Body of pancreas (tissue), 4 donors: ENCODE measurements around the gene PDF. TPM values are rescaled to one million over a fixed set of nuclear protein-coding genes. Genes with fewer than 3 reads are reported as not detected.

Experiments
- ATAC-seq: fragments of 150-250 bp; one replicate; pipeline ENCODE4 v1.9.1; 2016
- DNase-seq, 4 donors: peaks; one replicate each; pipeline ENCODE4 v3.0.0-alpha.2; 2019
- H3K27ac ChIP-seq, 4 donors: fragments of 200-600 bp; sonication (generic); 1 replicate in 3 of 4; 2 replicates in 1 of 4; pipeline versions ENCODE4 v1.5.1 to v1.6.1; 2016 to 2019; ENCODE audit warnings: mild to moderate bottlenecking in 1 of 4, mixed read lengths in 1 of 4, moderate library complexity in 1 of 4
- H3K27me3 ChIP-seq, 2 donors: fragments of 200-600 bp; sonication (generic); one replicate each; pipeline ENCODE4 v1.6.0; 2016; ENCODE audit warnings: mild to moderate bottlenecking in 1 of 2
- H3K36me3 ChIP-seq, 2 donors: fragments of 200-600 bp; sonication (generic); replicated peaks in 1 of 2; 2 replicates each; pipeline ENCODE4 v1.5.1; 2016; ENCODE audit warnings: low read depth in 2 of 2; ENCODE audit not compliant: insufficient read depth in 1 of 2
- H3K4me1 ChIP-seq: fragments of 200-600 bp; sonication (generic); one replicate; pipeline ENCODE4 v1.6.0; 2016
- H3K4me3 ChIP-seq, 2 donors: fragments of 200-600 bp; sonication (generic); 1 replicate in 1 of 2; 2 replicates in 1 of 2; pipeline ENCODE4 v1.5.1; 2016 to 2019
- H3K9me3 ChIP-seq, 3 donors: fragments of 200-600 bp; sonication (generic); 1 replicate in 2 of 3; 2 replicates in 1 of 3; pipeline ENCODE4 v1.5.1; 2016
- CTCF ChIP-seq, 7 experiments: fragments of 450-650 bp in 4 of 7; fragments of 200-600 bp in 3 of 7; sonication (generic) in 3 of 7; IDR thresholded peaks; one replicate each; pipeline ENCODE4 v1.5.1; 2016 to 2019; ENCODE audit warnings: antibody characterized with exemption in 7 of 7
- POLR2A ChIP-seq, 3 donors: fragments of 450-650 bp; IDR thresholded peaks; one replicate each; pipeline ENCODE4 v1.6.1; 2016; ENCODE audit warnings: antibody characterized with exemption in 3 of 3, mild to moderate bottlenecking in 2 of 3
- WGBS, 2 donors: methylation state at CpG; one replicate each; pipeline ENCODE4 v1.1.5; 2017; 5-methylcytosine and 5-hydroxymethylcytosine counted together
- intact Hi-C: fragments of 100-400 bp; cut with DNase I; formaldehyde crosslinking; loops from one replicate; pipeline ENCODE4 v1.15.1; 2023
- total RNA-seq, 2 donors: library from RNA; depleted of rRNA; stranded (reverse); fragments of >200 nt; gene quantifications; one replicate each; pipeline ENCODE4 v1.1.0, GENCODE V29; 2016

Gene PDF
- total RNA-seq, 2 donors from 2014 or later: 38.1 to 45.2 TPM

DNA sequence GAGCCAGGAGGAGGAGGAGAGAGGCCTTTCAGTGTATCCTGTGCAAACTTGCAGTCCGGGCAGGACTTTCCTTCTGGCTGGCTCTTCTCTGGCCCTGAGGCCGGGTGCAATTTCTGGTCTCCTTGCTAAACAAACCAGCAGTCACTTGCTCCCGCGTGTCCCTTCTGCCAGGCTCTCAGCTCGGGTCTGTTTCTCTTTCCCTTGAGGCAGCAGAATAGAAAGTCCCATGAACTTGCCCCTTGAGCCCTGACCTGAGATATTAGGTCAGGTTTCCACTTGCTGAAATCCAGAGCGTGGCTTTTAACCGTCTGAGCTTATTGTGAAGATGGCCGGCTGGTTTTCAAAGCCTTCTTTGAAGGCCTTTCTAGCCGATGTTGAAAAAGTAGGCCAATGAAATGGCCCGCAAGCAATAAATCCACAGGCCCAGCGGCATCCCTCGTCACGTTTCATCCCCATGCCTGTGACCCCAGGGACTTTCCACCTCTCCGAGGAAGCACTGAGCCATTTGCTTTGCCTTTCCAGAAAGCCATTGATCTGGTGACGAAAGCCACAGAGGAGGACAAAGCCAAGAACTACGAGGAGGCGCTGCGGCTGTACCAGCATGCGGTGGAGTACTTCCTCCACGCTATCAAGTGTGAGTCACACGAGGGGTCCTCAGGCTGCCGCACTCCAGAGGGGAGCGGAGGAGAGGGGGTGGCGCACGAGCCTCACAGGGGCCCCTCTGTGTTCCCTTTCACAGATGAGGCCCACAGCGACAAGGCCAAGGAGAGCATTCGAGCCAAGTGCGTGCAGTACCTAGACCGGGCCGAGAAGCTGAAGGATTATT, 14.7 kb downstream of the PDF start:
- intact Hi-C loops: no loop called here
- no peaks in the 10 kb centered on the region for H3K9me3 ChIP-seq
- WGBS, 2 donors: 65 to 69% methylated on average over 24 to 30 of the region's 30 CpGs
- H3K27me3 ChIP-seq: no peaks in the 10 kb centered on the region
- TF ChIP-seq CTCF (IDR thresholded peaks at IDR 0.05): no peak
- peak in 1 of 3 donors; percentile 20 for TF ChIP-seq POLR2A (IDR thresholded peaks at IDR 0.05)
- peak overlapping the region; percentile 74 to 91 (median 84) for H3K27ac ChIP-seq
- no peak overlapping the region for H3K4me3 ChIP-seq
- peaks cover 58% of the 10 kb centered on the region for H3K4me1 ChIP-seq
- DNase-seq (peak in 3 of 4 donors; percentile 44 to 68 (median 62)), ATAC-seq (no peak)
- peaks cover 15 to 18% of the 10 kb centered on the region in 2 donors for H3K36me3 ChIP-seq

GRCh38 chr16:69314534-69314933, 15.9 kb downstream of the PDF start:
- peak overlapping the region in 1 of 4 donors; percentile 88 for H3K27ac ChIP-seq
- no peaks in the 10 kb centered on the region for H3K27me3 ChIP-seq
- peaks cover 4 to 12% of the 10 kb centered on the region in 2 donors for H3K36me3 ChIP-seq
- H3K4me3 ChIP-seq: no peak overlapping the region
- peaks cover 63% of the 10 kb centered on the region for H3K4me1 ChIP-seq
- no peak for ATAC-seq
- H3K9me3 ChIP-seq: no peaks in the 10 kb centered on the region
- TF ChIP-seq POLR2A (IDR thresholded peaks at IDR 0.05): no peak
- TF ChIP-seq CTCF (IDR thresholded peaks at IDR 0.05): no peak
- no peak for DNase-seq
- 41 to 54% methylated on average over 11 of the region's 11 CpGs for WGBS, 2 donors
- intact Hi-C loops: no loop called here

DNA sequence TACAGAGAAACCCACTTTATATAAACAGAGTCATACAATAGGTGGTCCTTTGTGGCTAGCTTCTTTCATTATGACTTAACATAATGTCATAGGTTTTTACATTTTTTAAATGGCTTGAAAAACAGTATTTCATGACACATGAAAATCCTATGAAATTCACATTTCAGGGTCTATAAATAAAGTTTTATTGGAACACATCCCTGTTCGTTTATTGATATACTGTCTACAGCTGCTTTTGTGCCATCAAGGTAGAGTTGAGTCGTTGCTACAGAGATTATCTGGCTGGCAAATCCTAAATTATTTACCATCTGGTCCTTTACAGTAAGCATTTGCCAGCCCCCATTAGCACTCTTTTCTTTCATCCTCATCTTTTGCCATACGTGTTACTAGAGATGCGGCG, 16.9 kb downstream of the PDF start:
- WGBS, 2 donors: 82 to 90% methylated on average over 5 of the region's 5 CpGs
- Histone ChIP-seq H3K36me3 (peaks cover 0 to 3% of the 10 kb centered on the region in 2 donors), H3K9me3 (no peaks in the 10 kb centered on the region), H3K27ac (no peak overlapping the region), H3K4me3 (no peak overlapping the region), H3K4me1 (peaks cover 60% of the 10 kb centered on the region), H3K27me3 (no peaks in the 10 kb centered on the region)
- DNase-seq (no peak), ATAC-seq (no peak)
- no peak for TF ChIP-seq POLR2A (IDR thresholded peaks at IDR 0.05)
- TF ChIP-seq CTCF (IDR thresholded peaks at IDR 0.05): no peak
- intact Hi-C loops: no loop called here

DNA sequence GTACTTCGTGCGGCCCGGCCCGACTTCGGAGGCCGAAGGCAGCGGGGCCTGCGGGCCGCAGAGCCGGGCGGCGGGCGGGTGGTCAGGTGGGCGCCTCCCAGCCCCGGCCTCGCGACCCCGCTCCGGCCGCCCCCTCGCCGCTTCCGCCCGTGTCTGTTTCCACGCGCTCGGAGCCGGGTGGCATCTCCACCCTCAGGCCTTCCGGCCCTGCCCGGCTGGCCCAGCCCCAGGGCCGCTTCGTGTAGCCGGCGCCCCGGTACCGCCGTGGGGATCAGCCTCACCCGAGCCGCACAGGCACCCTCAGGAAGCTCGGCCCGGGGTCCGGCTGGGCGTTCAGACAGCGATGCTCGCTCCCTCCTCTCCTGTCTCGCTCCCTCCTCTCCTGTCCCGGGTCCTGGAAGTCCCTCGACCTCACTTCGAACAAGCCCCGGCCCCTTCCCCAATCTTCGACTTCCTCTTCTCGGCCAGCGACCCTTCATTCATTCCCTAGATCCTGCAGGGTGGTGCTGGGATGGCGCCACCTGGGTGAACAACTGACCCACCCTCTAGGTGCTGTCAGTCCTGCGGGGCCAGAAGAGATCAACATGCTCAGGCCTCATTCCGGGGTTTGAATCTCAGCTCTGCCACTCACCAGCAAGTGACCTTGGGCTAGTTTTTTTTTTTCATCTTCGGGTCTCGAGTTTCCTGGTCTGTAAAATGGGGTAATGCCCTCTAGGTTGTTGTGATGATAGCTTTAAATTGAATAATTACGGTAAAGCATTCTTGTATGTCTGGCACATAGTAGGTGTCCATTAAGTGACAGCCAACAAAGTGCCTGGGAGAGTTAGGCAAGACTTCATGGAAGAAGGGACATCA, 18.6 kb downstream of the PDF start:
- DNase-seq (peak; percentile 34 to 52 (median 48)), ATAC-seq (peak; percentile 45)
- no peaks in the 10 kb centered on the region for H3K9me3 ChIP-seq
- intact Hi-C loops: no loop called here
- H3K27me3 ChIP-seq: no peaks in the 10 kb centered on the region
- peaks cover 0 to 1% of the 10 kb centered on the region in 2 donors for H3K36me3 ChIP-seq
- peak overlapping the region; percentile 14 to 45 for H3K4me3 ChIP-seq
- H3K27ac ChIP-seq: peak overlapping the region; percentile 82 to 93 (median 89)
- peaks cover 49% of the 10 kb centered on the region for H3K4me1 ChIP-seq
- peak in 1 of 7 experiments; percentile 5 for TF ChIP-seq CTCF (IDR thresholded peaks at IDR 0.05)
- no peak for TF ChIP-seq POLR2A (IDR thresholded peaks at IDR 0.05)
- WGBS, 2 donors: 1% methylated on average over 24 to 44 of the region's 59 CpGs
